ENCODE data around the gene CPNE8. TPM values are rescaled to one million over a fixed set of nuclear protein-coding genes. Genes with fewer than 3 reads are reported as not detected.

Gene CPNE8
- total and polyA plus RNA-seq, 10 of the 15 experiments (the other 5 are each of a cell fraction or from before 2014, with no cell fraction given) = 11.3 to 38.4 (median 18.9) TPM

- TF ChIP-seq ZBTB40 (IDR thresholded peaks at IDR 0.05; ENCODE audit: borderline replicate concordance) (no peak), ATF2 (IDR thresholded peaks at IDR 0.05; ENCODE audit: low read length) (no peak), ZZZ3 (IDR thresholded peaks at IDR 0.05; ENCODE audit: control insufficient read depth, insufficient read length, low read depth) (no peak), POLR2A (IDR thresholded peaks at IDR 0.05; ENCODE audit: low read depth, low read length) (peak; percentile 86), NKRF (conservative IDR thresholded peaks at IDR 0.05) (peak; percentile 38; the same call in 1 of the 2 replicates), HCFC1 (IDR thresholded peaks at IDR 0.05; ENCODE audit: low read length) (no peak), GATAD2B (conservative IDR thresholded peaks at IDR 0.05; ENCODE audit: low read depth) (peak; percentile 67; the same call in 1 of the 2 replicates), CBX3 (IDR thresholded peaks at IDR 0.05; ENCODE audit: borderline replicate concordance, low read depth) (no peak), FOXM1 (IDR thresholded peaks at IDR 0.05; ENCODE audit: low read depth, low read length) (no peak), ZBED1 (IDR thresholded peaks at IDR 0.05; ENCODE audit: borderline replicate concordance) (no peak), SMARCA5 (IDR thresholded peaks at IDR 0.05) (peak; percentile 68; the same call in 1 of the 2 replicates), RELA (IDR thresholded peaks at IDR 0.05; ENCODE audit: borderline replicate concordance, partially characterized antibody) (no peak), BACH1 (IDR thresholded peaks at IDR 0.05; ENCODE audit: borderline replicate concordance) (0 out of 2 replicates have a peak, but pooled peaks have one; percentile 61), ETV6 (conservative IDR thresholded peaks at IDR 0.05 in 1 of 2, IDR thresholded peaks at IDR 0.05 in 1 of 2; ENCODE audit: borderline replicate concordance in 1 of 2, low read depth in 1 of 2) (no peak)
- TF ChIP-seq, protein P1, sequence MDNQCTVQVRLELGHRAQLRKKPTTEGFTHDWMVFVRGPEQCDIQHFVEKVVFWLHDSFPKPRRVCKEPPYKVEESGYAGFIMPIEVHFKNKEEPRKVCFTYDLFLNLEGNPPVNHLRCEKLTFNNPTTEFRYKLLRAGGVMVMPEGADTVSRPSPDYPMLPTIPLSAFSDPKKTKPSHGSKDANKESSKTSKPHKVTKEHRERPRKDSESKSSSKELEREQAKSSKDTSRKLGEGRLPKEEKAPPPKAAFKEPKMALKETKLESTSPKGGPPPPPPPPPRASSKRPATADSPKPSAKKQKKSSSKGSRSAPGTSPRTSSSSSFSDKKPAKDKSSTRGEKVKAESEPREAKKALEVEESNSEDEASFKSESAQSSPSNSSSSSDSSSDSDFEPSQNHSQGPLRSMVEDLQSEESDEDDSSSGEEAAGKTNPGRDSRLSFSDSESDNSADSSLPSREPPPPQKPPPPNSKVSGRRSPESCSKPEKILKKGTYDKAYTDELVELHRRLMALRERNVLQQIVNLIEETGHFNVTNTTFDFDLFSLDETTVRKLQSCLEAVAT (IDR thresholded peaks at IDR 0.05) = no peak
- TF ChIP-seq, protein P2, sequence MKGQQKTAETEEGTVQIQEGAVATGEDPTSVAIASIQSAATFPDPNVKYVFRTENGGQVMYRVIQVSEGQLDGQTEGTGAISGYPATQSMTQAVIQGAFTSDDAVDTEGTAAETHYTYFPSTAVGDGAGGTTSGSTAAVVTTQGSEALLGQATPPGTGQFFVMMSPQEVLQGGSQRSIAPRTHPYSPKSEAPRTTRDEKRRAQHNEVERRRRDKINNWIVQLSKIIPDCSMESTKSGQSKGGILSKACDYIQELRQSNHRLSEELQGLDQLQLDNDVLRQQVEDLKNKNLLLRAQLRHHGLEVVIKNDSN (IDR thresholded peaks at IDR 0.05; ENCODE audit: borderline replicate concordance, extremely low read length, insufficient read depth, low read depth, low read length) = peak; percentile 19
- TF ChIP-seq, protein P3, sequence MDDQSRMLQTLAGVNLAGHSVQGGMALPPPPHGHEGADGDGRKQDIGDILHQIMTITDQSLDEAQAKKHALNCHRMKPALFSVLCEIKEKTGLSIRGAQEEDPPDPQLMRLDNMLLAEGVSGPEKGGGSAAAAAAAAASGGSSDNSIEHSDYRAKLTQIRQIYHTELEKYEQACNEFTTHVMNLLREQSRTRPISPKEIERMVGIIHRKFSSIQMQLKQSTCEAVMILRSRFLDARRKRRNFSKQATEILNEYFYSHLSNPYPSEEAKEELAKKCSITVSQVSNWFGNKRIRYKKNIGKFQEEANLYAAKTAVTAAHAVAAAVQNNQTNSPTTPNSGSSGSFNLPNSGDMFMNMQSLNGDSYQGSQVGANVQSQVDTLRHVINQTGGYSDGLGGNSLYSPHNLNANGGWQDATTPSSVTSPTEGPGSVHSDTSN (IDR thresholded peaks at IDR 0.05; ENCODE audit: insufficient replicate concordance, low read depth, low read length) = peak; percentile 55
Observed at GRCh38 chr12:38905480-38906351, at the start of gene CPNE8 (continued).
